CD4-positive, alpha-beta T cell treated with Interleukin-2 at 100 ng/mL for 4 hours (primary cell): ENCODE data around the gene PDZRN4.
"Not testable (repeated sequence)": the region's sequence is repeated elsewhere in the genome, so short reads cannot be mapped to it uniquely, and the experiment has no call there.

Experiments
- DNase-seq: peaks from one replicate; pipeline ENCODE4 v3.0.0-alpha.2; 2020; ENCODE audit warnings: low spot score

The PDZRN4 gene

GRCh38 chr12:41514021-41514777 is 326.1 kb downstream of the PDZRN4 start:
- DNase-seq: no peak

GRCh38 chr12:41514907-41515306 is 326.8 kb downstream of the PDZRN4 start:
- no peak for DNase-seq

GRCh38 chr12:41515953-41516352 is 327.8 kb downstream of the PDZRN4 start:
- no peak for DNase-seq

GRCh38 chr12:41520869-41521268 is 332.7 kb downstream of the PDZRN4 start:
- DNase-seq: no peak

- DNase-seq: peak; percentile 13
Measured at GRCh38 chr12:41521872-41522379, 333.8 kb downstream of the PDZRN4 start.

GRCh38 chr12:41527062-41527461 is 338.9 kb downstream of the PDZRN4 start:
- DNase-seq: no peak

- no peak for DNase-seq
Measured at GRCh38 chr12:41527534-41528116, 339.5 kb downstream of the PDZRN4 start.

- no peak for DNase-seq
Measured at GRCh38 chr12:41528874-41529273, 340.8 kb downstream of the PDZRN4 start.

GRCh38 chr12:41530441-41530840 is 342.3 kb downstream of the PDZRN4 start:
- no peak for DNase-seq

GRCh38 chr12:41531147-41531829 is 343.2 kb downstream of the PDZRN4 start:
- DNase-seq: no peak

GRCh38 chr12:41532072-41532471 is 344.0 kb downstream of the PDZRN4 start:
- DNase-seq: no peak

- DNase-seq: no peak
Measured at GRCh38 chr12:41536813-41537490, 348.8 kb downstream of the PDZRN4 start.

GRCh38 chr12:41537522-41537921 is 349.4 kb downstream of the PDZRN4 start:
- DNase-seq: no peak

- DNase-seq: no peak
Measured at GRCh38 chr12:41545761-41546160, 357.6 kb downstream of the PDZRN4 start.

GRCh38 chr12:41547071-41547470 is 359.0 kb downstream of the PDZRN4 start:
- not testable (repeated sequence) for DNase-seq

GRCh38 chr12:41548926-41549325 is 360.8 kb downstream of the PDZRN4 start:
- DNase-seq: no peak

GRCh38 chr12:41552588-41552987 is 364.5 kb downstream of the PDZRN4 start:
- no peak for DNase-seq

- no peak for DNase-seq
Measured at GRCh38 chr12:41556176-41556575, 368.1 kb downstream of the PDZRN4 start.

- DNase-seq: no peak
Measured at GRCh38 chr12:41557344-41557743, 369.2 kb downstream of the PDZRN4 start.

GRCh38 chr12:41558671-41559070 is 370.6 kb downstream of the PDZRN4 start:
- DNase-seq: no peak

GRCh38 chr12:41563051-41563450 is 374.9 kb downstream of the PDZRN4 start:
- no peak for DNase-seq

GRCh38 chr12:41564816-41565215 is 376.7 kb downstream of the PDZRN4 start:
- DNase-seq: no peak
